Measurements from ENCODE around the gene TARDBP.
"Not testable (repeated sequence)": the region's sequence is repeated elsewhere in the genome, so short reads cannot be mapped to it uniquely, and the experiment has no call there.

Gene TARDBP

DNA sequence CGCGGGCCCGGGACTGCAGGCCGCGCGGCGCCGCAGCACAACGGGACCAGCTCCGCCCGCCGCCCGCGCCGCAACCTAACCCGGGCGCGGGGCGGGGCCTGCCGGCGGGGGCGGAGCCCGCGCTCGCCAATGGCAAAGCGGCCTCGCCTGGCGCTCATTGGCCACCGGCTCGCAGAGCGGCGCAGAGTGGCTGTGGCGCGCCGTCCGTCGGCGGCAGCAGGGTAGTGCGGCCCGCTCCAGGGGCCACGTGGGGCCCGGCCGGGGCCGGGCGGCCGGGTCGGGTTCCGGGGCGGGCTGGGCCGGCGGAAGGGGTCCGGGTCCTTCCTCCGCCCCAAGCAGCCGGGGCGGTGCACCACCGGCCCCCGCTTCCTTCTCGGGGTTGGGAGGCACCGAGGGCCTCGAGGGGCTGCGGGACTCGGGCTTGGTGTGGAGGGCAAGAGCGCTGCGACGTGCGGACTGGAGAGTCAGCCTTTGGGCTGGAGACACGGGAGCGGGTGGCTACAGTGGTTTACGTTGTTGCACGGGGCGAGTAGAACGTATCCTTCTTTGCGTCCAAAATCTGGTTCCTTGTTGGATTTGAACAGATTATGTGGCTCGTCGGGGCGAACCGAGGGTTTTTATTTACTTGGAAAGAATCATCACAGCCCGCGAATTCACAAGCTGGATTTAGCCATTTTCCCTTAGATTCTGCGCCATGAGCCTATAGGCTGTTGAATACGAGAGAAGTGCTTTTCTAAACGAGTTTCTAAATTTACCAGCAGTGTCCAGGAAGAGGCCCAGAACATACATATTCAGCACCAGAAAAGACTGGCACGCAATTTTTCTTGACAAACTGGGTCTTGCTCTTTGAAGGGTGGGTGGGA is 47.7 kb downstream of the TARDBP start, which contains the start of gene SRM:
TSS of gene SRM (minus strand) at position 51 of the 863 bp plus-strand sequence. CDS start 75 bp downstream, outside the sequence.
- Histone ChIP-seq H3K27me3 (ENCODE audit: control insufficient read depth, insufficient read depth, low read length, poor library complexity, severe bottlenecking) (no peaks in the 10 kb centered on the region), H3K27ac (ENCODE audit: insufficient read depth, low read depth, low read length, poor library complexity, severe bottlenecking) (peak within 1 kb of the TSS; percentile 83), H3K36me3 (ENCODE audit: control insufficient read depth, insufficient read depth, low read length) (peaks cover 11% of the 10 kb centered on the region), H3K9me3 (ENCODE audit: control insufficient read depth, low read length) (no peaks in the 10 kb centered on the region), H3K4me3 (ENCODE audit: insufficient read depth, low read depth, low read length) (peak within 1 kb of the TSS; percentile 86), H3K4me1 (ENCODE audit: control insufficient read depth, insufficient read depth, low read length) (peaks cover 6% of the 10 kb centered on the region)
- 1% methylated on average over 83 of the region's 83 CpGs for WGBS, 2 experiments

- no peak overlapping the region for H3K27ac ChIP-seq (ENCODE audit: insufficient read depth, low read depth, low read length, poor library complexity, severe bottlenecking)
- no peaks in the 10 kb centered on the region for H3K27me3 ChIP-seq (ENCODE audit: control insufficient read depth, insufficient read depth, low read length, poor library complexity, severe bottlenecking)
- WGBS, 2 experiments, result 91 to 94% methylated on average over 5 of the region's 5 CpGs
- peaks cover 25% of the 10 kb centered on the region for H3K36me3 ChIP-seq (ENCODE audit: control insufficient read depth, insufficient read depth, low read length)
- no peaks in the 10 kb centered on the region for H3K9me3 ChIP-seq (ENCODE audit: control insufficient read depth, low read length)
- H3K4me3 ChIP-seq (ENCODE audit: insufficient read depth, low read depth, low read length), result no peak overlapping the region
- peaks cover 6% of the 10 kb centered on the region for H3K4me1 ChIP-seq (ENCODE audit: control insufficient read depth, insufficient read depth, low read length)
Measured at GRCh38 chr1:11061652-11062365, 49.4 kb downstream of the TARDBP start.

GRCh38 chr1:11062965-11063401 is 50.5 kb downstream of the TARDBP start:
- Histone ChIP-seq H3K9me3 (ENCODE audit: control insufficient read depth, low read length) (no peaks in the 10 kb centered on the region), H3K27me3 (ENCODE audit: control insufficient read depth, insufficient read depth, low read length, poor library complexity, severe bottlenecking) (no peaks in the 10 kb centered on the region), H3K4me1 (ENCODE audit: control insufficient read depth, insufficient read depth, low read length) (peaks cover 6% of the 10 kb centered on the region), H3K36me3 (ENCODE audit: control insufficient read depth, insufficient read depth, low read length) (peaks cover 23% of the 10 kb centered on the region), H3K27ac (ENCODE audit: insufficient read depth, low read depth, low read length, poor library complexity, severe bottlenecking) (no peak overlapping the region), H3K4me3 (ENCODE audit: insufficient read depth, low read depth, low read length) (no peak overlapping the region)
- WGBS, 2 experiments, result 95 to 99% methylated on average over 3 of the region's 3 CpGs

DNA sequence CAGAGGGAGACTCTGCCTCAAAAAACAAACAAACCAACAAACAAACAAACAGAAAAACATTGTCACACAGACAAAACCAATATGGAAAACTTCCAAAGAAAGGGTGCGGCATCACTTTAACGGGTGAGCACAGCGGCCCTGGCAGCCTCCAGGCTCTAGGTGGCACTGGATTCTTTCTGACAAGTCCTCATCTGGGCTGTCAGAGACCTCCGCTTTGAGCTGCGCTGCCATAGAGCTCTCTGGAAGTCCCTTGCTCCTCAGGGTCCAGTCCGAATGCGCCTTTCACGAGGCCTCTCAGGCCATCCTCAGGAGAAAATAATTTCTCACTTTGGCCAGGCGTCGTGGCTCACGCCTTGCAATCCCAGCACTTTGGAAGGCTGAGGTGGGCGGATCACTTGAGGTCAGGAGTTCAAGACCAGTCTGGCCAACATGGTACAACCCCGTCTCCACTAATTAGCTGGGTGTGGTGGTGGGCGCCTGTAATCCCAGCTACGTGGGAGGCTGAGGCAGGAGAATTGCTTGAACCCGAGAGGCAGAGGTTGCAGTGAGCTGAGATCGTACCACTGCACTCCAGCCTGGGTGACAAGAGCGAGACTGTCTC is 51.6 kb downstream of the TARDBP start:
- 90 to 93% methylated on average over 18 of the region's 18 CpGs for WGBS, 2 experiments

GRCh38 chr1:11064942-11065341 is 52.5 kb downstream of the TARDBP start:
- Histone ChIP-seq H3K9me3 (ENCODE audit: control insufficient read depth, low read length) (no peaks in the 10 kb centered on the region), H3K27ac (ENCODE audit: insufficient read depth, low read depth, low read length, poor library complexity, severe bottlenecking) (no peak overlapping the region), H3K4me1 (ENCODE audit: control insufficient read depth, insufficient read depth, low read length) (no peaks in the 10 kb centered on the region), H3K36me3 (ENCODE audit: control insufficient read depth, insufficient read depth, low read length) (peaks cover 42% of the 10 kb centered on the region), H3K27me3 (ENCODE audit: control insufficient read depth, insufficient read depth, low read length, poor library complexity, severe bottlenecking) (no peaks in the 10 kb centered on the region), H3K4me3 (ENCODE audit: insufficient read depth, low read depth, low read length) (no peak overlapping the region)
- 94 to 99% methylated on average over 3 of the region's 3 CpGs for WGBS, 2 experiments

More for the DNA sequence above, 51.6 kb downstream of the TARDBP start:
- not testable (repeated sequence) for H3K4me3 ChIP-seq (ENCODE audit: insufficient read depth, low read depth, low read length); H3K27ac ChIP-seq (ENCODE audit: insufficient read depth, low read depth, low read length, poor library complexity, severe bottlenecking); H3K4me1 ChIP-seq (ENCODE audit: control insufficient read depth, insufficient read depth, low read length); H3K27me3 ChIP-seq (ENCODE audit: control insufficient read depth, insufficient read depth, low read length, poor library complexity, severe bottlenecking); H3K9me3 ChIP-seq (ENCODE audit: control insufficient read depth, low read length)
- peaks cover 34% of the 10 kb centered on the region for H3K36me3 ChIP-seq (ENCODE audit: control insufficient read depth, insufficient read depth, low read length)

DNA sequence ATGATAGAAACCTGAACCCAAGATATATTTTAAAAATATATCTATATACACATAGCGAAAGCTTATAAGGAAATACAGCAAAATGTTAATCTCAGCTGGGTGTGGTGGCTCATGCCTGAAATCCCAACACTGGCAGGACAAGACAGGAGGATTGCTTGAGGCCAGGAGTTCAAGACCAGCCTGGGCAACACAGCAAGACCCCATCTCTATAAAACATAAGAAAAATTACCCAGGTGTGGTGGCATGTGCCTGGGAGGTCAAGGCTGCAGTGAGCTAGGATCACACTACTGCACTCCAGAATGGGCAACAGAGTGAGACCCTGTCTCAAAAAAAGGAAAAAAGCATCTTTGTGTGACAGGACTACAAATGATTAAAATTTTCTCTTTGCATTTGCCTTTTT is 53.3 kb downstream of the TARDBP start:
- H3K4me3 ChIP-seq (ENCODE audit: insufficient read depth, low read depth, low read length), result no peak overlapping the region
- no peak overlapping the region for H3K27ac ChIP-seq (ENCODE audit: insufficient read depth, low read depth, low read length, poor library complexity, severe bottlenecking)
- H3K4me1 ChIP-seq (ENCODE audit: control insufficient read depth, insufficient read depth, low read length), result no peaks in the 10 kb centered on the region
- H3K9me3 ChIP-seq (ENCODE audit: control insufficient read depth, low read length), result no peaks in the 10 kb centered on the region
- H3K27me3 ChIP-seq (ENCODE audit: control insufficient read depth, insufficient read depth, low read length, poor library complexity, severe bottlenecking), result no peaks in the 10 kb centered on the region
- WGBS, 2 experiments, result 100% methylated on average over 1 of the region's 1 CpG
- peaks cover 42% of the 10 kb centered on the region for H3K36me3 ChIP-seq (ENCODE audit: control insufficient read depth, insufficient read depth, low read length)

GRCh38 chr1:11067716-11068599 is 55.5 kb downstream of the TARDBP start:
- Histone ChIP-seq H3K9me3 (ENCODE audit: control insufficient read depth, low read length) (no peaks in the 10 kb centered on the region), H3K36me3 (ENCODE audit: control insufficient read depth, insufficient read depth, low read length) (peaks cover 61% of the 10 kb centered on the region), H3K27me3 (ENCODE audit: control insufficient read depth, insufficient read depth, low read length, poor library complexity, severe bottlenecking) (no peaks in the 10 kb centered on the region), H3K4me3 (ENCODE audit: insufficient read depth, low read depth, low read length) (no peak overlapping the region), H3K4me1 (ENCODE audit: control insufficient read depth, insufficient read depth, low read length) (no peaks in the 10 kb centered on the region), H3K27ac (ENCODE audit: insufficient read depth, low read depth, low read length, poor library complexity, severe bottlenecking) (no peak overlapping the region)
- 94 to 95% methylated on average over 18 of the region's 18 CpGs for WGBS, 2 experiments

- H3K4me1 ChIP-seq (ENCODE audit: control insufficient read depth, insufficient read depth, low read length), result no peaks in the 10 kb centered on the region
- H3K9me3 ChIP-seq (ENCODE audit: control insufficient read depth, low read length), result no peaks in the 10 kb centered on the region
- H3K27me3 ChIP-seq (ENCODE audit: control insufficient read depth, insufficient read depth, low read length, poor library complexity, severe bottlenecking), result no peaks in the 10 kb centered on the region
- H3K27ac ChIP-seq (ENCODE audit: insufficient read depth, low read depth, low read length, poor library complexity, severe bottlenecking), result no peak overlapping the region
- H3K4me3 ChIP-seq (ENCODE audit: insufficient read depth, low read depth, low read length), result no peak overlapping the region
- 96 to 97% methylated on average over 17 of the region's 17 CpGs for WGBS, 2 experiments
- peaks cover 61% of the 10 kb centered on the region for H3K36me3 ChIP-seq (ENCODE audit: control insufficient read depth, insufficient read depth, low read length)
Measured at GRCh38 chr1:11068600-11069473, 56.4 kb downstream of the TARDBP start.

DNA sequence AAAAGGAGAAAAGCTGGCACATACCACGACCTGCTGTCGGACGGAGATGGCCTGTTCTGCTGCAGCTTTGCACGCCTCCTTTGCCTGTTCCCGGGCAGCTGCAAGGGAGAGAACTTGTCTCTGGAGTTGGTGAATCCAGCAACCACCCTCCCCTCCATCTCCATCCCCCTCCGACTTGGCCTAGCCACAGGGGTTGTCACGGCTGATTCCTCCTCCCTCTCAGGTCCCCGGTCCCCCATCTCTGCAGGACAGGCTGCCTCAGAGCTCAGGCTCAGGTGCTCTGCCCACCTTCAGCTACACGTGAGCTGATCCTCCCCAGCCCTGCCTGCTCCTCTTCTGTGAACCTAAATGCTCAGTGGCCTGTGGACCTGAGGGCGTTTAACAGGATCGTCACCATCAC is 58.4 kb downstream of the TARDBP start:
- Histone ChIP-seq H3K27ac (ENCODE audit: insufficient read depth, low read depth, low read length, poor library complexity, severe bottlenecking) (no peak overlapping the region), H3K27me3 (ENCODE audit: control insufficient read depth, insufficient read depth, low read length, poor library complexity, severe bottlenecking) (no peaks in the 10 kb centered on the region), H3K9me3 (ENCODE audit: control insufficient read depth, low read length) (no peaks in the 10 kb centered on the region), H3K4me3 (ENCODE audit: insufficient read depth, low read depth, low read length) (no peak overlapping the region), H3K4me1 (ENCODE audit: control insufficient read depth, insufficient read depth, low read length) (no peaks in the 10 kb centered on the region), H3K36me3 (ENCODE audit: control insufficient read depth, insufficient read depth, low read length) (peaks cover 56% of the 10 kb centered on the region)
- 94 to 95% methylated on average over 11 of the region's 11 CpGs for WGBS, 2 experiments

Measured in ectodermal cell (in vitro differentiated cells).